GM10847 (cell line): ENCODE data around the gene ZNF750.

Experiments
- POLR2A ChIP-seq: IDR thresholded peaks from 2 replicates; pipeline ENCODE4 v1.6.1; 2011; ENCODE audit not compliant: insufficient read length; ENCODE audit errors: extremely low read depth

ZNF750 gene

GRCh38 chr17:82804442-82805191 lies 35.2 kb downstream of the ZNF750 start:
- no peak for TF ChIP-seq POLR2A

- TF ChIP-seq POLR2A, result no peak
Measured at GRCh38 chr17:82803606-82804005, 36.2 kb downstream of the ZNF750 start.

- no peak for TF ChIP-seq POLR2A
Measured at GRCh38 chr17:82803185-82803584, 36.6 kb downstream of the ZNF750 start.

- TF ChIP-seq POLR2A, result no peak
Measured at GRCh38 chr17:82802075-82802780, 37.6 kb downstream of the ZNF750 start.

DNA sequence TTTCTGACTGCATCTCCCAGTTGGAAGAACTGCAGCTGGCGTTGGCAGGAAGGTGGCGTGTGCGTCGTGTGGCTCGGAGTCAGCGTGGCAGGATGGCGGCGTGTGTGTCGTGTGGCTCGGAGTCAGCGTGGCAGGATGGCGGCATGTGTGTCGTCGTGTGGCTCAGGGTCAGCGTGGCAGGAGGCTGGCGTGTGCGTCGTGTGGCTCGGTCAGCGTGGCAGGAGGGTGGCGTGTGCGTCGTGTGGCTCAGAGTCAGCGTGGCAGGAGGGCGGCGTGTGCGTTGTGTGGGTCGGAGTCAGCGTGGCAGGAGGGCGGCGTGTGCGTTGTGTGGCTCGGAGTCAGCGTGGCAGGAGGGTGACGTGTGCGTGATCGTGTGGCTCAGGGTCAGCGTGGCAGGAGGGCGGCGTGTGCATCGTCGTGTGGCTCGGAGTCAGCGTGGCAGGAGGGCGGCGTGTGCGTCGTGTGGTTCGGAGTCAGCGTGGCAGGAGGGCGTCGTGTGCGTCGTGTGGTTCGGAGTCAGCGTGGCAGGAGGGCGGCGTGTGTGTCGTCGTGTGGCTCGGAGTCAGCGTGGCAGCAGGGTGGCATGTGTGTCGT lies 38.3 kb downstream of the ZNF750 start:
- TF ChIP-seq POLR2A, result no peak

- TF ChIP-seq POLR2A, result no peak
Measured at GRCh38 chr17:82800885-82801284, 38.9 kb downstream of the ZNF750 start.

GRCh38 chr17:82799591-82799990 lies 40.2 kb downstream of the ZNF750 start:
- no peak for TF ChIP-seq POLR2A

GRCh38 chr17:82798752-82799151 lies 41.1 kb downstream of the ZNF750 start:
- no peak for TF ChIP-seq POLR2A

DNA sequence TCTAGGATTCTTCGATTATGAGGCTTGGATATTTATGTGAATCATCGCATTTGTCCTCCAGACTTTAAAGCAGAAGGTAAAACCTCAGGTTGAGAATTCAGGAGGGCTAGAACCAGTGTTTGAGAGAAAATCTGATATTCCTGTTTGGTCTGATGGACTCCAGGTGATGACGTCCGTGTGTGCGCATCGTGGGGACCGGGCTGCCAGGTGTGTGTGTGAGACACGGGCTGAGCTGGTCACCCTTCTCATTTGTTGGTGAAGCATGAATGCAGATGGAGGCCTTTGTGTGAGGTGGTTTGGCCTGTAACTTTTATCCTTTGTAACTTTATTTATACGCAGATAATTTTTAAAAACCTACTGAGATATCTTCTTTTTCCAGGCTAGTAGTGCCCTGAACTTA lies 42.8 kb downstream of the ZNF750 start:
- no peak for TF ChIP-seq POLR2A

GRCh38 chr17:82795615-82796014 lies 44.2 kb downstream of the ZNF750 start:
- no peak for TF ChIP-seq POLR2A

- TF ChIP-seq POLR2A, result no peak
Measured at GRCh38 chr17:82794781-82795482, 44.9 kb downstream of the ZNF750 start.

- no peak for TF ChIP-seq POLR2A
Measured at GRCh38 chr17:82793974-82794630, 45.7 kb downstream of the ZNF750 start.

DNA sequence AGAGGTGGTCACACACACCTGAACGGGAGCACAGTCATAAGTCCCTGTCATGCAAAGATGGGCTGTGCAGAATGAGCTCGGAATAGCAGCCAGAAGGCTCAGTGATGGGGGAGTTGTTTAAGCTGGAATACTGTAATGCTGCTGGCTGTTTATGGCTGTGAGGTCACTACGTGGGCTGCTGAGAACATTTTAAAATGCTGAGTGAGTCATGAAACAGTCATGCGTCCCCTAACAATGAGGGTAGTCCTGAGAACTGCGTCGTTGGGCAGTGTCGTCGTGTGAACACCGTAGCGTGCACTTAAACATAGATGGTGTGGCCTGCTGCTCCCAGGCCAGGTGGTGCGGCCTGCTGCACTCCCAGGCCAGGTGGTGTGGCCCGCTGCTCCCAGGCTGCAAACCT lies 48.3 kb downstream of the ZNF750 start:
- TF ChIP-seq POLR2A, result no peak

GRCh38 chr17:82790391-82790790 lies 49.4 kb downstream of the ZNF750 start:
- no peak for TF ChIP-seq POLR2A

- TF ChIP-seq POLR2A, result no peak
Measured at GRCh38 chr17:82789806-82790205, 50.0 kb downstream of the ZNF750 start.
